Dedifferentiated amniotic fluid mesenchymal stem cell (primary cell): ENCODE measurements around the gene ANGPTL7.
A peak's percentile ranks its signal among the peaks of the same experiment; 100 is the strongest.
"Not testable (repeated sequence)": the region's sequence is repeated elsewhere in the genome, so short reads cannot be mapped to it uniquely, and the experiment has no call there.

ENCODE experiments used
- DNase-seq: peaks from one replicate; pipeline ENCODE4 v3.0.0-alpha.2; 2016; ENCODE audit errors: extremely low spot score

Gene ANGPTL7

GRCh38 chr1:11188858-11189451, at the start of gene ANGPTL7:
Gene ANGPTL7 (plus strand): TSS chr1:11189355. CDS start chr1:11189580, 225 bp downstream.
- no peak for DNase-seq

GRCh38 chr1:11142618-11143391, 46.4 kb upstream of the ANGPTL7 start:
- no peak for DNase-seq

GRCh38 chr1:11143401-11143800, 45.8 kb upstream of the ANGPTL7 start:
- DNase-seq = no peak

GRCh38 chr1:11143907-11144306, 45.2 kb upstream of the ANGPTL7 start:
- DNase-seq = no peak

GRCh38 chr1:11144570-11145256, 44.4 kb upstream of the ANGPTL7 start:
- DNase-seq = no peak

GRCh38 chr1:11145741-11146140, 43.4 kb upstream of the ANGPTL7 start:
- DNase-seq = no peak

GRCh38 chr1:11147197-11147770, 41.9 kb upstream of the ANGPTL7 start:
- peak; percentile 28 for DNase-seq

- DNase-seq = no peak
Measured at GRCh38 chr1:11150326-11150725, 38.8 kb upstream of the ANGPTL7 start.

GRCh38 chr1:11151114-11151513, 38.0 kb upstream of the ANGPTL7 start:
- no peak for DNase-seq

GRCh38 chr1:11151826-11152612, 37.1 kb upstream of the ANGPTL7 start:
- no peak for DNase-seq

GRCh38 chr1:11152755-11153154, 36.4 kb upstream of the ANGPTL7 start:
- no peak for DNase-seq

GRCh38 chr1:11153184-11153583, 36.0 kb upstream of the ANGPTL7 start:
- no peak for DNase-seq

GRCh38 chr1:11156441-11156840, 32.7 kb upstream of the ANGPTL7 start:
- DNase-seq = no peak

- DNase-seq = no peak
Measured at GRCh38 chr1:11156963-11157362, 32.2 kb upstream of the ANGPTL7 start.

- no peak for DNase-seq
Measured at GRCh38 chr1:11157394-11157793, 31.8 kb upstream of the ANGPTL7 start.

- DNase-seq = peak; percentile 42
Measured at GRCh38 chr1:11157867-11158266, 31.3 kb upstream of the ANGPTL7 start.

- DNase-seq = no peak
Measured at GRCh38 chr1:11158291-11158690, 30.9 kb upstream of the ANGPTL7 start.

GRCh38 chr1:11158720-11159321, 30.3 kb upstream of the ANGPTL7 start:
- DNase-seq = peak; percentile 98

GRCh38 chr1:11162752-11163151, 26.4 kb upstream of the ANGPTL7 start:
- DNase-seq = not testable (repeated sequence)

GRCh38 chr1:11166744-11167143, 22.4 kb upstream of the ANGPTL7 start:
- not testable (repeated sequence) for DNase-seq

- DNase-seq = no peak
Measured at GRCh38 chr1:11168731-11169130, 20.4 kb upstream of the ANGPTL7 start.
